H1 (cell line): ENCODE data around the gene BATF3. TPM values are rescaled to one million over a fixed set of nuclear protein-coding genes. Genes with fewer than 3 reads are reported as not detected.

ENCODE experiments used
- CTCF ChIA-PET: fragments of 300-600 bp; sonication (Branson Sonifier 250); formaldehyde crosslinking; loops from one replicate; lab custom pipeline; 2021; ENCODE audit not compliant: partially characterized antibody; lab: Charles Lee
- POLR2A ChIA-PET: fragments of 300-600 bp; sonication (Branson Sonifier 250); formaldehyde crosslinking; loops from one replicate; lab custom pipeline; 2021; ENCODE audit warnings: inconsistent platforms; ENCODE audit not compliant: partially characterized antibody; lab: Charles Lee
- DNase-seq, 2 experiments: peaks; one replicate each; pipeline versions ENCODE4 v3.0.0 to v3.0.0-alpha.2; 2010 to 2022; ENCODE audit warnings: low spot score in 2 of 2, low read depth in 1 of 2, mixed read lengths in 1 of 2
- FAIRE-seq: peaks from 2 replicates; lab custom pipeline; 2011; peaks lifted over from hg19 to GRCh38; lab: Jason Lieb, UNC
- H2AFZ ChIP-seq: 2 replicates; pipeline ENCODE4 v1.8.1; 2012; ENCODE audit warnings: low read length, inconsistent platforms
- H2AK5ac ChIP-seq: 2 replicates; pipeline ENCODE4 v1.6.1; 2013; ENCODE audit warnings: low read depth, low read length
- H2BK120ac ChIP-seq: replicated peaks from 2 replicates; pipeline ENCODE3; 2013; ENCODE audit warnings: low read depth, low read length, inconsistent platforms
- H2BK12ac ChIP-seq: 2 replicates; pipeline ENCODE4 v1.6.1; 2013; ENCODE audit warnings: low read depth, low read length
- H2BK15ac ChIP-seq: 2 replicates; pipeline ENCODE4 v1.6.1; 2013; ENCODE audit warnings: low read length
- H2BK20ac ChIP-seq: 2 replicates; pipeline ENCODE4 v1.6.1; 2013; ENCODE audit warnings: low read length
- H2BK5ac ChIP-seq: 2 replicates; pipeline ENCODE4 v1.6.1; 2013; ENCODE audit warnings: low read depth, low read length
- H3K14ac ChIP-seq: 2 replicates; pipeline ENCODE4 v1.6.1; 2013; ENCODE audit warnings: inconsistent platforms; ENCODE audit not compliant: insufficient read length
- H3K18ac ChIP-seq: 2 replicates; pipeline ENCODE4 v1.6.1; 2013; ENCODE audit warnings: low read length; ENCODE audit errors: extremely low read depth
- H3K23ac ChIP-seq: 2 replicates; pipeline ENCODE4 v1.6.1; 2013; ENCODE audit warnings: inconsistent platforms; ENCODE audit not compliant: insufficient read length
- H3K23me2 ChIP-seq: 2 replicates; pipeline ENCODE4 v1.6.1; 2013; ENCODE audit warnings: low read depth, low read length
- H3K27ac ChIP-seq: 2 replicates; pipeline ENCODE4 v1.6.1; 2011; ENCODE audit warnings: low read depth, low read length, inconsistent platforms
- H3K27me3 ChIP-seq, 4 experiments: replicated peaks in 1 of 4; 1 replicate in 1 of 4; 2 replicates in 3 of 4; pipeline versions ENCODE4 v1.6.1 to v1.8.1; 2011 to 2013; ENCODE audit warnings: low read length in 3 of 4, mild to moderate bottlenecking in 3 of 4, inconsistent platforms in 2 of 4, mixed read lengths in 2 of 4, moderate library complexity in 1 of 4; ENCODE audit not compliant: control insufficient read depth in 3 of 4, insufficient read depth in 3 of 4; ENCODE audit errors: extremely low read depth in 1 of 4
- H3K36me3 ChIP-seq, 4 experiments: 2 replicates each; pipeline versions ENCODE4 v1.6.1 to v1.8.1; 2011 to 2013; ENCODE audit warnings: mild to moderate bottlenecking in 4 of 4, low read length in 3 of 4, moderate library complexity in 2 of 4, control low read depth in 1 of 4, inconsistent platforms in 1 of 4; ENCODE audit not compliant: insufficient read depth in 4 of 4, control insufficient read depth in 2 of 4
- H3K4ac ChIP-seq: replicated peaks from 2 replicates; pipeline ENCODE3; 2013; ENCODE audit warnings: low read length, low read depth, mixed read lengths, inconsistent platforms; ENCODE audit not compliant: insufficient read length
- H3K4me1 ChIP-seq, 4 experiments: replicated peaks in 1 of 4; 1 replicate in 1 of 4; 2 replicates in 3 of 4; pipeline versions ENCODE4 v1.6.1 to v1.8.1; 2011 to 2013; ENCODE audit warnings: low read length in 3 of 4, inconsistent platforms in 2 of 4, mixed read lengths in 1 of 4; ENCODE audit not compliant: insufficient read depth in 4 of 4, control insufficient read depth in 3 of 4
- H3K4me2 ChIP-seq, 2 experiments: 2 replicates each; pipeline versions ENCODE4 v1.6.1 to v1.8.1; 2011 to 2013; ENCODE audit warnings: low read depth in 2 of 2, low read length in 2 of 2, control low read depth in 1 of 2, inconsistent platforms in 1 of 2, mild to moderate bottlenecking in 1 of 2; ENCODE audit not compliant: insufficient read depth in 1 of 2
- H3K4me3 ChIP-seq, 4 experiments: fragments of 200-600, 300-600 bp in 1 of 4; sonication (generic), shearing (Covaris generic), sonication (Bioruptor Twin) in 1 of 4; 2 replicates each; pipeline versions ENCODE4 v1.5.1 to v1.8.1; 2011 to 2016; ENCODE audit warnings: low read length in 4 of 4, low read depth in 3 of 4, control low read depth in 2 of 4, inconsistent platforms in 2 of 4, mild to moderate bottlenecking in 2 of 4, mixed read lengths in 1 of 4, moderate library complexity in 1 of 4; ENCODE audit not compliant: insufficient read depth in 2 of 4; ENCODE audit errors: extremely low read depth in 1 of 4
- H3K56ac ChIP-seq: replicated peaks from 2 replicates; pipeline ENCODE3; 2013; ENCODE audit warnings: low read depth, mild to moderate bottlenecking, mixed read lengths, low read length, inconsistent platforms; ENCODE audit not compliant: insufficient read length
- H3K79me1 ChIP-seq: 2 replicates; pipeline ENCODE4 v1.6.1; 2013; ENCODE audit warnings: low read depth, low read length, control low read depth
- H3K79me2 ChIP-seq, 2 experiments: 2 replicates each; pipeline versions ENCODE4 v1.6.1 to v1.8.1; 2012 to 2013; ENCODE audit warnings: low read length in 2 of 2, mild to moderate bottlenecking in 2 of 2, inconsistent platforms in 1 of 2; ENCODE audit not compliant: insufficient read depth in 2 of 2, control insufficient read depth in 1 of 2
- H3K9ac ChIP-seq, 4 experiments: replicated peaks in 1 of 4; 1 replicate in 1 of 4; 2 replicates in 3 of 4; pipeline versions ENCODE4 v1.6.1 to v1.8.1; 2011 to 2013; ENCODE audit warnings: low read depth in 3 of 4, low read length in 3 of 4, control low read depth in 2 of 4, mild to moderate bottlenecking in 2 of 4, moderate library complexity in 2 of 4, inconsistent platforms in 1 of 4; ENCODE audit errors: extremely low read depth in 1 of 4
- H3K9me3 ChIP-seq, 2 experiments: 2 replicates each; pipeline versions ENCODE4 v1.6.1 to v1.8.1; 2012 to 2013; ENCODE audit warnings: mild to moderate bottlenecking in 2 of 2, moderate library complexity in 2 of 2, control low read depth in 1 of 2, inconsistent platforms in 1 of 2, low read depth in 1 of 2, low read length in 1 of 2, mixed read lengths in 1 of 2; ENCODE audit not compliant: insufficient read depth in 2 of 2
- H4K20me1 ChIP-seq, 2 experiments: replicated peaks in 1 of 2; 2 replicates each; pipeline versions ENCODE3 to v1.8.1; 2011 to 2013; ENCODE audit warnings: inconsistent platforms in 2 of 2, low read length in 2 of 2, mild to moderate bottlenecking in 1 of 2; ENCODE audit not compliant: insufficient read depth in 2 of 2, control insufficient read depth in 1 of 2
- H4K5ac ChIP-seq: 2 replicates; pipeline ENCODE4 v1.6.1; 2013; ENCODE audit warnings: low read length, low read depth, mixed read lengths, inconsistent platforms; ENCODE audit not compliant: insufficient read length
- H4K8ac ChIP-seq: 2 replicates; pipeline ENCODE4 v1.8.0; 2013; ENCODE audit warnings: mild to moderate bottlenecking, moderate library complexity, low read length, inconsistent platforms; ENCODE audit not compliant: insufficient read depth; ENCODE audit errors: extremely low read depth
- H4K91ac ChIP-seq: replicated peaks from 2 replicates; pipeline ENCODE3; 2013; ENCODE audit warnings: low read length, mixed read lengths, inconsistent platforms; ENCODE audit not compliant: insufficient read length
- BACH1 ChIP-seq: IDR thresholded peaks from 2 replicates; pipeline ENCODE4 v1.6.1; 2012; ENCODE audit warnings: low read length, improper control_type of control experiment
- BRCA1 ChIP-seq: IDR thresholded peaks from 2 replicates; pipeline ENCODE4 v1.6.1; 2012; ENCODE audit warnings: low read depth, low read length, improper control_type of control experiment
- EGR1 ChIP-seq: IDR thresholded peaks from 2 replicates; pipeline ENCODE4 v1.6.1; 2011; ENCODE audit warnings: low read depth, low read length, borderline replicate concordance
- GTF2F1 ChIP-seq: IDR thresholded peaks from 2 replicates; pipeline ENCODE4 v1.6.1; 2012; ENCODE audit warnings: low read depth, low read length, improper control_type of control experiment, borderline replicate concordance
- HDAC6 ChIP-seq: IDR thresholded peaks from one replicate; pipeline ENCODE4 v1.7.1; 2012; ENCODE audit warnings: low read depth, mild to moderate bottlenecking, inconsistent platforms, low read length, moderate library complexity
- KDM4A ChIP-seq: IDR thresholded peaks from one replicate; pipeline ENCODE4 v1.7.1; 2012; ENCODE audit warnings: low read depth, mild to moderate bottlenecking, moderate library complexity, low read length, inconsistent platforms; ENCODE audit not compliant: severe bottlenecking
- NANOG ChIP-seq: IDR thresholded peaks from 2 replicates; pipeline ENCODE4 v1.6.1; 2011; ENCODE audit warnings: low read length, low read depth, mild to moderate bottlenecking, inconsistent platforms; ENCODE audit not compliant: insufficient read depth, poor library complexity, severe bottlenecking
- POLR2A ChIP-seq, 2 experiments: IDR thresholded peaks; 1 replicate in 1 of 2; 2 replicates in 1 of 2; pipeline ENCODE4 v1.6.1; 2011; ENCODE audit warnings: low read depth in 2 of 2, low read length in 2 of 2, mild to moderate bottlenecking in 2 of 2; ENCODE audit errors: control extremely low read depth in 1 of 2
- RFX5 ChIP-seq: IDR thresholded peaks from 2 replicates; pipeline ENCODE4 v1.6.1; 2011; ENCODE audit warnings: low read depth, low read length, improper control_type of control experiment, borderline replicate concordance
- SAP30 ChIP-seq: fragments of 300-600 bp; sonication (generic); IDR thresholded peaks from 2 replicates; pipeline ENCODE4 v1.7.1; 2012; ENCODE audit warnings: low read length, moderate library complexity, mild to moderate bottlenecking, inconsistent platforms; ENCODE audit not compliant: insufficient read depth, insufficient replicate concordance
- SP2 ChIP-seq: IDR thresholded peaks from 2 replicates; pipeline ENCODE4 v1.6.1; 2012; ENCODE audit warnings: mild to moderate bottlenecking, low read length, inconsistent platforms
- TCF12 ChIP-seq: IDR thresholded peaks from 2 replicates; pipeline ENCODE4 v1.6.1; 2011; ENCODE audit warnings: low read depth, mild to moderate bottlenecking, low read length
- WGBS, 2 experiments: shearing (Covaris generic) in 1 of 2; methylation state at CpG; one replicate each; pipeline versions ENCODE4 v1.1.6 to v1.1.7; 2013 to 2015; ENCODE audit warnings: low lambda C conversion rate in 2 of 2, mixed read lengths in 2 of 2, inconsistent platforms in 1 of 2, low coverage in 1 of 2, missing lambda C conversion rate in 1 of 2; ENCODE audit not compliant: insufficient replicate concordance in 2 of 2, insufficient coverage in 1 of 2, insufficient read length in 1 of 2; ENCODE audit errors: extremely low coverage in 1 of 2, missing lambda C conversion rate in 1 of 2; 5-methylcytosine and 5-hydroxymethylcytosine counted together
- polyA plus RNA-seq, 7 experiments: library from polyadenylated mRNA; depleted of rRNA in 3 of 7; stranded (reverse) in 5 of 7; unstranded in 2 of 7; fragments of >200 nt in 5 of 7; fragments of 200-250 nt in 2 of 7; gene quantifications; 1 replicate in 5 of 7; 2 replicates in 1 of 7; 4 replicates in 1 of 7; pipeline versions ENCODE4 v1.2.1 to v1.2.3, GENCODE V29; 2011 to 2013; ENCODE audit warnings: missing spikeins in 2 of 7, mixed read lengths in 2 of 7
- total RNA-seq: library from RNA; stranded (reverse); fragmentation: NEBNext Ultra II Directional; extraction: Animal tissue kit (Norgen Biotek cat#: 25700); gene quantifications from 2 replicates; pipeline ENCODE4 v1.2.1, GENCODE V29; 2021
- TF ChIP-seq, protein P1 (sequence below): IDR thresholded peaks from 2 replicates; pipeline ENCODE4 v1.6.1; 2012; ENCODE audit warnings: inconsistent platforms

BATF3 gene
- total and polyA plus RNA-seq, 2 of the 8 experiments (the other 6 are each of a cell fraction or from before 2014, with no cell fraction given): 6.3 TPM

DNA sequence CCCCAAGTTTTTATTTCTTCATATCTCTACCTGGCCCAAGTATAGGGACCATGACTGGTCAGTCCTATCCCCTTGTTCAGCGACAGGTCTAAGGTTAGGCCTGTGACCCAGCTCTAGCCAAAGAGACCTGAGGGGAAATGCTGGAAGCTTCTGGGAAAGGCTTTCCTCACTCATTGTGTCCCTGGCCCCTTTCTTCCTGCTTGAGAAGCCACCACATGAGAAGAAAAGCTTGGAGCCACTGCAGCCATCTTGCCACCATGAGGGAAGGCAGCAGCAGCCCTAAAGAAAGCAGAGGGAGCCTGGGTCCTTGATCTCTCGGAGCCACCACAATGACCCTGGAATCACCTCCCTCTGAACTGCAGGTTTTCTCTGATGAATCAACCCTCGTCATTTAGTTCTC, 47.7 kb downstream of the BATF3 start:
- Histone ChIP-seq H3K36me3 (no peaks in the 10 kb centered on the region), H3K27ac (no peak overlapping the region), H3K4me2 (no peak overlapping the region), H3K4me1 (0 out of 7 replicates have a peak, but pooled peaks cover 0 to 3% (median 0%) of the 10 kb centered on the region in 4 experiments), H3K9me3 (no peaks in the 10 kb centered on the region), H4K91ac (no peak overlapping the region), H3K27me3 (no peaks in the 10 kb centered on the region), H3K18ac (no peak overlapping the region), H3K23ac (no peak overlapping the region), H3K79me1 (no peaks in the 10 kb centered on the region), H2BK15ac (no peak overlapping the region), H2BK5ac (no peak overlapping the region), H4K5ac (no peak overlapping the region), H3K79me2 (no peaks in the 10 kb centered on the region), H2BK120ac (no peak overlapping the region), H2BK20ac (no peak overlapping the region), H2AFZ (no peak overlapping the region), H2AK5ac (no peak overlapping the region), H4K20me1 (no peaks in the 10 kb centered on the region), H3K56ac (no peak overlapping the region), H3K9ac (no peak overlapping the region), H3K4me3 (no peak overlapping the region), H3K14ac (no peak overlapping the region), H2BK12ac (no peak overlapping the region), H3K23me2 (peaks cover 3% of the 10 kb centered on the region; the same call in 1 of the 2 replicates), H4K8ac (no peak overlapping the region), H3K4ac (no peak overlapping the region)
- POLR2A ChIA-PET: interaction anchor here (1.6 kb wide), 1 partner anchor 44 kb away, joined by 5 read pairs; the partner anchor contains the start of gene ATF3
- CTCF ChIA-PET: interaction anchor here (0.6 to 4.1 kb wide), 11 partner anchors 13 to 196 kb away, joined by 3 to 19 read pairs (median 4); no protein-coding TSS in a partner anchor
- FAIRE-seq: no peak
- 79% methylated on average over 3 of the region's 3 CpGs; no CpG with 5 or more reads in 1 of the 2 experiments for WGBS, 2 experiments
- no peak for DNase-seq
- TF ChIP-seq BRCA1 (no peak), SAP30 (no peak), POLR2A (IDR thresholded peaks at IDR 0.05; ENCODE audit: control extremely low read depth in 1 of 2, low read depth in 2 of 2, low read length in 2 of 2) (no peak), RFX5 (no peak), NANOG (no peak), GTF2F1 (no peak), KDM4A (no peak), EGR1 (no peak), BACH1 (no peak), SP2 (no peak), HDAC6 (no peak), TCF12 (no peak)
- TF ChIP-seq, protein P1, sequence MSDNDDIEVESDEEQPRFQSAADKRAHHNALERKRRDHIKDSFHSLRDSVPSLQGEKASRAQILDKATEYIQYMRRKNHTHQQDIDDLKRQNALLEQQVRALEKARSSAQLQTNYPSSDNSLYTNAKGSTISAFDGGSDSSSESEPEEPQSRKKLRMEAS: no peak
